SJSA1 (cell line): ENCODE measurements around the gene ANKRD66. TPM values are rescaled to one million over a fixed set of nuclear protein-coding genes. Genes with fewer than 3 reads are reported as not detected.

Experiments used
- DNase-seq, 2 experiments: peaks; one replicate each; pipeline ENCODE4 v3.0.0-alpha.2; 2015 to 2020; ENCODE audit warnings: low spot score in 2 of 2, low read depth in 1 of 2
- H3K27ac ChIP-seq: fragments of 250-450 bp; sonication (Bioruptor Pico); 2 replicates; pipeline ENCODE4 v1.5.1; 2020; ENCODE audit warnings: mild to moderate bottlenecking, moderate library complexity
- H3K27me3 ChIP-seq: fragments of 250-450 bp; sonication (Bioruptor Pico); replicated peaks from 2 replicates; pipeline ENCODE4 v1.5.1; 2020; ENCODE audit warnings: mild to moderate bottlenecking, moderate library complexity
- H3K36me3 ChIP-seq: fragments of 250-450 bp; sonication (Bioruptor Pico); 2 replicates; pipeline ENCODE4 v1.5.1; 2020; ENCODE audit warnings: mild to moderate bottlenecking
- H3K4me1 ChIP-seq: fragments of 250-450 bp; sonication (Bioruptor Pico); replicated peaks from 2 replicates; pipeline ENCODE4 v1.6.1; 2021; ENCODE audit warnings: mild to moderate bottlenecking
- H3K4me3 ChIP-seq: fragments of 250-450 bp; sonication (Bioruptor Pico); 2 replicates; pipeline ENCODE4 v1.5.1; 2020; ENCODE audit warnings: mild to moderate bottlenecking
- H3K9me3 ChIP-seq: fragments of 250-450 bp; sonication (Bioruptor Pico); replicated peaks from 2 replicates; pipeline ENCODE4 v1.5.1; 2020; ENCODE audit warnings: mild to moderate bottlenecking
- total RNA-seq: library from RNA; depleted of rRNA; stranded (reverse); fragments of >200 nt; shearing (Covaris generic); gene quantifications from 2 replicates; pipeline ENCODE4 v1.2.3, GENCODE V29; 2014; rRNA removed

The ANKRD66 gene
- total RNA-seq = not detected in 2 replicates

- DNase-seq = no peak
- H3K36me3 ChIP-seq = no peaks in the 10 kb centered on the region
- H3K9me3 ChIP-seq = no peaks in the 10 kb centered on the region
- no peaks in the 10 kb centered on the region for H3K4me1 ChIP-seq
- no peak within 1 kb of the TSS for H3K27ac ChIP-seq
- no peaks in the 10 kb centered on the region for H3K27me3 ChIP-seq
- no peak within 1 kb of the TSS for H3K4me3 ChIP-seq
Observed at GRCh38 chr6:46746696-46747095, at the start of gene ANKRD66. ANKRD66 (plus strand) TSS chr6:46746933; CDS start chr6:46751949, 5,016 bp downstream.

DNA sequence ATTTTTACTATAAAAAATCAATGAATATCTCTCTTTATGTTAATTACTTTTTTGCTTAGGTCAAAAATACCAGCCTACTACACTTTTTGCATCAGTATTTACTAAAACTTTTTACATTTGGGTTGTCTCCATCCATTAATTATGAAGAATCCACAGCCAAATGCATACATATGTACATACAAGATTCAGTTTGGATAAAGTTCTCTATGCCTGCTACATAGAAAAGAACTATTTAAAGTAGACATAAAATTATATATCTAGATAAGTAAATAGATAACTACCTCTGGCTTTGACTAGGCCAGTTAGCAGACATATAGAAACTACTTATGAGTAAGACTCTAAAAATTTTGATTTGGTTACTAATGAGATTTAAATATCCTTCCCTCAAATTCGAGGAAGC is 46.8 kb upstream of the ANKRD66 start:
- no peaks in the 10 kb centered on the region for H3K36me3 ChIP-seq

GRCh38 chr6:46704562-46704961 is 42.2 kb upstream of the ANKRD66 start:
- Histone ChIP-seq H3K27ac (no peak overlapping the region), H3K4me1 (no peaks in the 10 kb centered on the region), H3K9me3 (no peaks in the 10 kb centered on the region), H3K36me3 (no peaks in the 10 kb centered on the region), H3K4me3 (no peak overlapping the region), H3K27me3 (0 out of 2 replicates have a peak, but pooled peaks cover 3% of the 10 kb centered on the region)
- no peak for DNase-seq

More for the DNA sequence above, 46.8 kb upstream of the ANKRD66 start:
- DNase-seq = no peak
- Histone ChIP-seq H3K27ac (no peak overlapping the region), H3K4me1 (no peaks in the 10 kb centered on the region), H3K9me3 (no peaks in the 10 kb centered on the region), H3K27me3 (0 out of 2 replicates have a peak, but pooled peaks cover 3% of the 10 kb centered on the region), H3K4me3 (no peak overlapping the region)

DNA sequence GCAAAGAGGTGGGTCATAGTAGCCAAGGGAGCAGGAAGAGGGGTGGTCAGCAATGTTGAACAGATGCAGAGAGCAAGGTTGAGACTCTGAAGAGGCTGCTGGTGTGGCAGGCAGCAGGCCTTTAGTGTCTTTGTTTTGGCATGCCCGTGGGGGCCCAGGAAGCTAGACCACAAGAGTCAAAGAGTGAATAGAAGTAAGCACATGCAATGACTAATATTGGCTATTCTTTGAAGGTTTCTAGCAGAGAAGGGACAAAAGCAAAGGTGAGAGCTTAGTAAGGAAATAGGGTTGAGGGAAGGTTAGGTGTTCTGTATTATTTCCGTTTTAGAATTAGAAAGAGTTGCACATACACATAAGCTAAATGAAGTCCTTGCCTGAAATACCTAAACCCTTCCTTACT is 40.3 kb upstream of the ANKRD66 start:
- Histone ChIP-seq H3K4me3 (no peak overlapping the region), H3K36me3 (no peaks in the 10 kb centered on the region), H3K9me3 (no peaks in the 10 kb centered on the region), H3K27ac (no peak overlapping the region), H3K4me1 (no peaks in the 10 kb centered on the region), H3K27me3 (0 out of 2 replicates have a peak, but pooled peaks cover 3% of the 10 kb centered on the region)
- DNase-seq = no peak

DNA sequence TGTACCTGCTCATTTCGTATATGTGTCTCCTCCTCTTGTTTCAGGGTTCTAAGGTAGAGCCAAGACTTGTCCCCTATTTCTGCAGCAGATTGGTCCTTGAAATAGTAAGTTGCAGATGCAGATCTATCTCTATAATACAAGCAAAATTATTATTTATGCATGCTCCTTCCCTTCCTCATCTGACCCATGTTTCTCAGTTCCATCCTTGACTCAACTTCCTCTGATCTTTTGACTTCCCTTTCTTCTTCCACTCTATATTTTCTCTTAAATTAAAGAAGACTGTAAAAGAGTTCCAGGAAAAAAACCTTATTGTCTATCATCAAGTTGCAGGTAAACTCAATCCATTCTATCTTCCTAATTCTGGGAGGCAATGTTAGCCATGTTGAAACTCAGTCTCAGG is 35.2 kb upstream of the ANKRD66 start:
- Histone ChIP-seq H3K4me3 (no peak overlapping the region), H3K4me1 (no peaks in the 10 kb centered on the region), H3K9me3 (no peaks in the 10 kb centered on the region), H3K36me3 (no peaks in the 10 kb centered on the region), H3K27ac (no peak overlapping the region), H3K27me3 (no peaks in the 10 kb centered on the region)
- DNase-seq = no peak

DNA sequence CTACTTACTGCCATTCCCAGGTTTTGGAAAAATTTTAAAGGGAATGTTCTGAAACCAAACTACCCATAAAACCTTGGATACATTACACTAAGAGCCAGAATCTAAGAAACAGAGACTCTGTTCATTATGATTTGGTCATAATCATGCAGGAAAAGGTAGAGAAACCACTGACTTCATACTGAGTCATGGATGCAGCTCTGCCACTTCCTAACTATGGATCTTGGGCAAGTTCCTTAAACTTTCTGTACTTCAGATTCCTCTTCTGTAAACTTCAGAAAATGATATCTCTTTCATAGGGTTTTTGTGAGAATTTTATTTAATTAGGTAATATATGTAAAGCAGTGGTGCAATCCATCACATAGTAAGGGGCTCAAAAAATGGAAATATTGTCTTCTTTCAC is 31.6 kb upstream of the ANKRD66 start:
- no peak for DNase-seq
- H3K4me1 ChIP-seq = no peaks in the 10 kb centered on the region

DNA sequence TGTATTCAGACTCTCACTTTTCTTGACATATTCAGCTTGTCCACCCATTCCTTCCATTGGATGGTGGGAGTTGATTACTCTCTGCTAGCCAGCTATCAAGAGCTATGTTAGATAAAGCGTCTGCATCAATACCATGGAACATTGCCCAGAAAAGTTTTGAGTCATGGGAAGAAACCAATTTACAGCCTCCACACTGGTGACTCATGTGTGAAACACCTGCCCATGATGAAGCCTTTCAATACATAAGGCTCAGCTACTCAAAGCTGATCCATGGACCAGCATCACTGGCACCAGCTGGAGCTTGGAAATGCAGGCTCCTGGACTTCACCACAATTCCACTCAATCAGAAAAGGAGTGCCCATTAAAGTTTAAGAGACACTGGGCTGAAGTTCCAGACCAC is 27.6 kb upstream of the ANKRD66 start:
- Histone ChIP-seq H3K27me3 (peaks cover 9% of the 10 kb centered on the region), H3K9me3 (no peaks in the 10 kb centered on the region), H3K36me3 (no peaks in the 10 kb centered on the region), H3K27ac (no peak overlapping the region), H3K4me1 (no peaks in the 10 kb centered on the region), H3K4me3 (no peak overlapping the region)
- no peak for DNase-seq

More for the DNA sequence above, 31.6 kb upstream of the ANKRD66 start:
- H3K36me3 ChIP-seq = no peaks in the 10 kb centered on the region
- H3K27me3 ChIP-seq = no peaks in the 10 kb centered on the region
- H3K27ac ChIP-seq = no peak overlapping the region
- no peaks in the 10 kb centered on the region for H3K9me3 ChIP-seq
- no peak overlapping the region for H3K4me3 ChIP-seq

GRCh38 chr6:46720401-46720800 is 26.3 kb upstream of the ANKRD66 start:
- Histone ChIP-seq H3K9me3 (no peaks in the 10 kb centered on the region), H3K4me1 (no peaks in the 10 kb centered on the region), H3K27ac (no peak overlapping the region), H3K36me3 (no peaks in the 10 kb centered on the region), H3K4me3 (no peak overlapping the region), H3K27me3 (peaks cover 19% of the 10 kb centered on the region)
- no peak for DNase-seq

DNA sequence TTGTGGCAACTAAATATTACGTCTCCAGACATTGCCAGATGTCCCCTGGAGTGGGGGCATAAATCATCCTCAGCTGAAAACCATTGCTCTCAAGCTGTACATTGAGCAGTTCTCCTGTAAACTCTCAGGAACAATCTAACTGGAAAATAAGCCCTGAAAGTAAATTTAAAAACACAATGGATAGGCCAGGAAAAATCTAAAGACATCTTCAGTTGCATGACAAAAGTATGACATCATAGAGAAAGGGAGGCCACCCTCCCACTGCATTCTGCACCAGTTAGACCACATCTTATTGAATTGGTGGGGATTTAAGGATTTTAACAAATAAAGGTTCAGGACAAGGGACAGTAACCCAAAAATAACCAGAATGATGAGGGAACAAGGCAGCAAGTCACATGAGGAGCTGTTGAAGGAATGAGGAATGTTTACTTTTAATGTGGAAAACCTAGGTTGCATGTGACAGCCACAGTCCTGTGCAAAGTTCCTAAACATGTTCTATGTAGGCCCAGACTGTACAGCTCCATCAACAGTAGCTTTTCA is 16.9 kb upstream of the ANKRD66 start:
- H3K27ac ChIP-seq = no peak overlapping the region

GRCh38 chr6:46730921-46731461 is 15.7 kb upstream of the ANKRD66 start:
- H3K4me3 ChIP-seq = no peak overlapping the region
- peaks cover 10% of the 10 kb centered on the region; the same call in 1 of the 2 replicates for H3K4me1 ChIP-seq
- no peaks in the 10 kb centered on the region for H3K36me3 ChIP-seq
- H3K27ac ChIP-seq = no peak overlapping the region
- no peak for DNase-seq
- H3K27me3 ChIP-seq = peaks cover 47% of the 10 kb centered on the region
- H3K9me3 ChIP-seq = no peaks in the 10 kb centered on the region

More for the DNA sequence above, 16.9 kb upstream of the ANKRD66 start:
- H3K4me1 ChIP-seq = peaks cover 5% of the 10 kb centered on the region; the same call in 1 of the 2 replicates
- no peaks in the 10 kb centered on the region for H3K9me3 ChIP-seq
- H3K27me3 ChIP-seq = peaks cover 40% of the 10 kb centered on the region
- no peaks in the 10 kb centered on the region for H3K36me3 ChIP-seq
- DNase-seq = no peak
- H3K4me3 ChIP-seq = no peak overlapping the region

GRCh38 chr6:46733341-46733801 is 13.4 kb upstream of the ANKRD66 start:
- no peak for DNase-seq
- no peak overlapping the region for H3K4me3 ChIP-seq
- H3K27ac ChIP-seq = no peak overlapping the region
- H3K9me3 ChIP-seq = no peaks in the 10 kb centered on the region
- no peaks in the 10 kb centered on the region for H3K36me3 ChIP-seq
- peaks cover 10% of the 10 kb centered on the region; the same call in 1 of the 2 replicates for H3K4me1 ChIP-seq
- peaks cover 46% of the 10 kb centered on the region for H3K27me3 ChIP-seq

DNA sequence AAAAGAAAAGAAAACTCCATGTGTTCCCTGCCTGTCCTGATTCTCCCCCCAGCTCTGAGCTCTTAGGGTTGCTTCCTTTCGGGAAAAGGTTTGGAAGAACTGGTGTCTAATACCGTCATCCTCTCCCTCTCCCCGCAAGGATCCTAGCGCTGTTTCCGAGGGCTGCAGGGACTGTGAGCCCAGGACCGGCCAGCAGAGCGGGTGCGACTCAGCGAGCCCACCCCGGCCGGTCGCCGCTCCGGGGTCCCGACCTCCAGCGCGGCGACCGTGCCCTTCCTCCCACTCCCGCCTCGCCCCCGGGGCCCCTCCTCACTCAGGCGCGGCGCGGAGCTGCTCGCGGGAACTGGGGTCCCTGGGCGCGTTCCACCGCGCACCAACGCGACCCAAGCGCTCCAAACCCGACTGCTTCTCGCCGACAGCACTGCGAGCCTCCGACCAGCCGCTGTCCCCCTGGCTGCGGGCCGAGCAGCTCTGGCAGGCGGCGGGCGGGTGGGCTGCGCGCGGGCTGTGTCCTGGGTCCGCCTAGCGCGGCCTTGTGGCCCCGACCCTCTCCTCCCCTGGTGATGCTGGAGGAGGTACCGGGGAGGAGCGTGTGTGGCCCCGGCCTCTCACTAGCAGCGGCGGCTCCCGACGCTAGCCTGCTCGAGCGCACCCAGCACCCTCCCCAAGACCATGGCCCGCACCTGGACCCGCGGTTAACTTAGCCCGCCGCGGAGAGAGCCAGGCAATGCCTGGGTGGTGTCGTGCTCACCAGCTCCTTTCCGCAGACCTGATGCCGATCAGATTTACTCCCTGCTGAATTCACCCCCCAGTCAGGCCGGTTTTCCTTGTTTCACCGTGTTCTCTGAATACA is 11.6 kb upstream of the ANKRD66 start, which contains the start of gene PLA2G7:
Gene PLA2G7, minus strand, starts transcription at position 509 of the 853 bp plus-strand sequence. CDS start 12,484 bp downstream, outside the sequence.
- H3K27me3 ChIP-seq = peaks cover 44% of the 10 kb centered on the region
- H3K4me3 ChIP-seq = peak within 1 kb of the TSS; percentile 21
- DNase-seq = peak in 1 of 2 experiments; percentile 20
- no peak within 1 kb of the TSS for H3K27ac ChIP-seq
- no peaks in the 10 kb centered on the region for H3K9me3 ChIP-seq
- H3K4me1 ChIP-seq = peaks cover 10% of the 10 kb centered on the region; the same call in 1 of the 2 replicates
- H3K36me3 ChIP-seq = no peaks in the 10 kb centered on the region

GRCh38 chr6:46735720-46736031 is 11.1 kb upstream of the ANKRD66 start:
- no peak for DNase-seq
- Histone ChIP-seq H3K27ac (no peak overlapping the region), H3K4me1 (peaks cover 10% of the 10 kb centered on the region; the same call in 1 of the 2 replicates), H3K4me3 (no peak overlapping the region), H3K36me3 (no peaks in the 10 kb centered on the region), H3K9me3 (no peaks in the 10 kb centered on the region), H3K27me3 (peaks cover 44% of the 10 kb centered on the region)

- Histone ChIP-seq H3K9me3 (no peaks in the 10 kb centered on the region), H3K27ac (no peak overlapping the region), H3K4me1 (peaks cover 10% of the 10 kb centered on the region; the same call in 1 of the 2 replicates), H3K4me3 (no peak overlapping the region), H3K36me3 (no peaks in the 10 kb centered on the region), H3K27me3 (peaks cover 44% of the 10 kb centered on the region)
- no peak for DNase-seq
Observed at GRCh38 chr6:46736906-46737305, 9.8 kb upstream of the ANKRD66 start.
